ENCODE measurements around the gene CNTN5. TPM values are rescaled to one million over a fixed set of nuclear protein-coding genes. Genes with fewer than 3 reads are reported as not detected.

Gene CNTN5
- total and polyA plus RNA-seq, 2 experiments from 2014 or later = not detected

DNA sequence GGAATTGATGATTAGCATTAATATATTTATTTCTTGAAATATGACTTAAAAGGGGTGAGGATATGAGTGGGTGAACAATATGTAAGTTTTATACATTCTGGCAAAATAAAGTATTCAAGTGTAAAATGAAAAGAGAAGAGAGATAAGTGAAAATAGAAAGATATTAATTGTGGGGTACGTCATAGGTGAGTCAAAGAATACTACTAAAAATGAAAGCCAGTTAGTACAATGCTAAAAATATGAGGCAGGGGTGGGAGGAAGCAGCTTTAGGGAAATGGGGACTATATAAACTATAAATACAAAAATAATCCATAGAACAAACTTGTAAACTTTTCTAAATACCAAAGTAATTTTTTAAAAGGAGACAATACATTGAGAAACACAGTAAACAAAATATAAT is 661.4 kb downstream of the CNTN5 start:
- Histone ChIP-seq H3K4me2 (ENCODE audit: unreplicated experiment) (no peak overlapping the region), H3K36me3 (ENCODE audit: low read depth) (no peaks in the 10 kb centered on the region), H3K27ac (no peak overlapping the region), H3K79me2 (ENCODE audit: insufficient read depth) (no peaks in the 10 kb centered on the region), H3K4me1 (ENCODE audit: insufficient read depth) (no peaks in the 10 kb centered on the region), H3K9ac (no peak overlapping the region), H3K9me3 (ENCODE audit: low read depth) (no peaks in the 10 kb centered on the region), H3K4me3 (no peak overlapping the region), H3F3A (ENCODE audit: insufficient read depth) (no peaks in the 10 kb centered on the region), H4K20me1 (ENCODE audit: insufficient read depth) (no peaks in the 10 kb centered on the region), H3K9me2 (ENCODE audit: insufficient read depth) (no peaks in the 10 kb centered on the region), H3K27me3 (replicated peaks; ENCODE audit: insufficient read depth) (no peaks in the 10 kb centered on the region), H2AFZ (no peak overlapping the region)
- DNase-seq = no peak
- in situ Hi-C loops (cut with MboI) = no loop called here
- WGBS, 2 experiments (ENCODE audit: low coverage in 1 of 2, low lambda C conversion rate in 2 of 2, missing lambda C conversion rate in 2 of 2) = 8 to 12% methylated on average over 1 of the region's 1 CpG
- TF ChIP-seq EZH2phosphoT487 (IDR thresholded peaks at IDR 0.05; ENCODE audit: insufficient read depth, low read depth) (no peak), EZH2 (IDR thresholded peaks at IDR 0.05; ENCODE audit: insufficient read depth, poor library complexity, severe bottlenecking) (no peak)

DNA sequence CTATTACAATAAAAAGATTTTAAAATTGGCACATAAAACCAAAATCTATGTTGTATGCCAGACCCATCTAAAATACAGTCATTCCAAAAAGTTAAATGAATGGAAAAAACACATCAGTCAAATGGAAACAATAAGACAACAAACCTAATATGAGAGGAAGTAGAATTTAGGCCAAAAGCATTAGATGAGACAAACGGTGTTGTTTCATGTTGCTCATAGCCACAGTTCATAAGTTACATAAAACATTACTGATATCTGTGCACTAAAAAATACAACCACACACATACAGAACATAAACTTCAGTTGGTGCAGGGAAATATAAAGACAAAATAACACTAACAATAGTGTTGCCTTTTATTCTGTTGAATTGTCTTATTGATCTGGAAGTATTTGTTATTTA is 661.9 kb downstream of the CNTN5 start:
- Histone ChIP-seq H3K79me2 (ENCODE audit: insufficient read depth) (no peaks in the 10 kb centered on the region), H3K9me3 (ENCODE audit: low read depth) (no peaks in the 10 kb centered on the region), H3K36me3 (ENCODE audit: low read depth) (no peaks in the 10 kb centered on the region), H3K4me1 (ENCODE audit: insufficient read depth) (no peaks in the 10 kb centered on the region), H3K27me3 (replicated peaks; ENCODE audit: insufficient read depth) (no peaks in the 10 kb centered on the region), H3K9me2 (ENCODE audit: insufficient read depth) (no peaks in the 10 kb centered on the region), H3F3A (ENCODE audit: insufficient read depth) (no peaks in the 10 kb centered on the region), H2AFZ (no peak overlapping the region), H3K27ac (no peak overlapping the region), H3K9ac (no peak overlapping the region), H3K4me3 (no peak overlapping the region), H3K4me2 (ENCODE audit: unreplicated experiment) (no peak overlapping the region), H4K20me1 (ENCODE audit: insufficient read depth) (no peaks in the 10 kb centered on the region)
- in situ Hi-C loops (cut with MboI) = no loop called here
- WGBS, 2 experiments (ENCODE audit: low coverage in 1 of 2, low lambda C conversion rate in 2 of 2, missing lambda C conversion rate in 2 of 2) = 0 to 3% methylated on average over 1 of the region's 1 CpG
- no peak for TF ChIP-seq EZH2 (IDR thresholded peaks at IDR 0.05; ENCODE audit: insufficient read depth, poor library complexity, severe bottlenecking)
- TF ChIP-seq EZH2phosphoT487 (IDR thresholded peaks at IDR 0.05; ENCODE audit: insufficient read depth, low read depth) = no peak
- no peak for DNase-seq

DNA sequence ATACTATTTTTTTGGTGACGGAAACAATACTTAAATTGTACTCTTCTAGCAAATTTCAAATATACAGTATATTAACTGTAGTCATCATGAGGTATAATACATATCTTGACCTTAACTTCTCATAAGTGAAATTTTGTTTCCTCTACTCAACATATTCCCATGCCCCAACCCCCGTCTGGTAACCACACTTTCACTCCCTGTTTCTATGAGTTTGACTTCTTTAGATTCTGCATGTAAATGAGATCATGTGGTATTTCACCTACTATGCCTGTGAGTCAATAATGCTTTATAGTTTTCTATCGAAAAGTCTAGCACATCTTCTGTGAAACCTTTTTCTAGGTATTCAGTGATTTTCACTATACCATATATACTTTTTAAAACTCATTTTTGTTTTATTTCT is 663.2 kb downstream of the CNTN5 start:
- DNase-seq = no peak
- no peak overlapping the region for H2AFZ ChIP-seq
- H3K27me3 ChIP-seq (replicated peaks; ENCODE audit: insufficient read depth) = no peaks in the 10 kb centered on the region
- H3K4me3 ChIP-seq = no peak overlapping the region
- no peaks in the 10 kb centered on the region for H3K9me2 ChIP-seq (ENCODE audit: insufficient read depth)
- no peaks in the 10 kb centered on the region for H3K79me2 ChIP-seq (ENCODE audit: insufficient read depth)
- 37 to 43% methylated on average over 3 of the region's 3 CpGs for WGBS, 2 experiments (ENCODE audit: low coverage in 1 of 2, low lambda C conversion rate in 2 of 2, missing lambda C conversion rate in 2 of 2)
- no peak overlapping the region for H3K27ac ChIP-seq
- no peaks in the 10 kb centered on the region for H3K9me3 ChIP-seq (ENCODE audit: low read depth)
- H3K36me3 ChIP-seq (ENCODE audit: low read depth) = no peaks in the 10 kb centered on the region
- no peaks in the 10 kb centered on the region for H3F3A ChIP-seq (ENCODE audit: insufficient read depth)
- no peak overlapping the region for H3K9ac ChIP-seq
- no peaks in the 10 kb centered on the region for H4K20me1 ChIP-seq (ENCODE audit: insufficient read depth)
- H3K4me2 ChIP-seq (ENCODE audit: unreplicated experiment) = no peak overlapping the region
- no peaks in the 10 kb centered on the region for H3K4me1 ChIP-seq (ENCODE audit: insufficient read depth)
- in situ Hi-C loops (cut with MboI) = no loop called here
- TF ChIP-seq EZH2 (IDR thresholded peaks at IDR 0.05; ENCODE audit: insufficient read depth, poor library complexity, severe bottlenecking) (no peak), EZH2phosphoT487 (IDR thresholded peaks at IDR 0.05; ENCODE audit: insufficient read depth, low read depth) (no peak)

DNA sequence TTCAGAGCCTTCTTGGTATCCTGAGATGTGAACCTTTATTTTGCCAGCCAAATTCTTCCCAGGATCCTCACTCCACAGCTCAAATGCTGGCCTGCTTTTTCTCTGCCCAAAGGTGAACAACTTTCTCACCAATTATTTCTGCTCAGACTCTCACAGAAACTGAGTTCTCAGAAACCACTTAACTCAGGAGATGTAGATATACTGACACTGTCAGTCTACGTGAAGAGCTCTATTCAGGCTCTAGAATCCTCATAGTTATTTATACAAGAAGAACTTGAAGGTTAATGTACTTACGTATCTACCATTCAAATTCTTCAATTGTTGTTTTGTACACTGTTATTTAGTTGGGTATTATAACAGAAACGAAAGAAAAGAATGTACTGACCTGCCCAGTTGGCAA is 666.1 kb downstream of the CNTN5 start:
- DNase-seq = no peak
- no peak overlapping the region for H3K9ac ChIP-seq
- H4K20me1 ChIP-seq (ENCODE audit: insufficient read depth) = no peaks in the 10 kb centered on the region
- H3K9me2 ChIP-seq (ENCODE audit: insufficient read depth) = no peaks in the 10 kb centered on the region
- no peaks in the 10 kb centered on the region for H3K9me3 ChIP-seq (ENCODE audit: low read depth)
- in situ Hi-C loops (cut with MboI) = no loop called here
- H3K79me2 ChIP-seq (ENCODE audit: insufficient read depth) = no peaks in the 10 kb centered on the region
- no peaks in the 10 kb centered on the region for H3K27me3 ChIP-seq (replicated peaks; ENCODE audit: insufficient read depth)
- no peak overlapping the region for H3K27ac ChIP-seq
- H3K4me2 ChIP-seq (ENCODE audit: unreplicated experiment) = no peak overlapping the region
- H3F3A ChIP-seq (ENCODE audit: insufficient read depth) = no peaks in the 10 kb centered on the region
- no peaks in the 10 kb centered on the region for H3K4me1 ChIP-seq (ENCODE audit: insufficient read depth)
- H2AFZ ChIP-seq = no peak overlapping the region
- 20 to 23% methylated on average over 3 of the region's 3 CpGs for WGBS, 2 experiments (ENCODE audit: low coverage in 1 of 2, low lambda C conversion rate in 2 of 2, missing lambda C conversion rate in 2 of 2)
- TF ChIP-seq EZH2phosphoT487 (IDR thresholded peaks at IDR 0.05; ENCODE audit: insufficient read depth, low read depth) (no peak), EZH2 (IDR thresholded peaks at IDR 0.05; ENCODE audit: insufficient read depth, poor library complexity, severe bottlenecking) (no peak)
- no peak overlapping the region for H3K4me3 ChIP-seq
- H3K36me3 ChIP-seq (ENCODE audit: low read depth) = no peaks in the 10 kb centered on the region

DNA sequence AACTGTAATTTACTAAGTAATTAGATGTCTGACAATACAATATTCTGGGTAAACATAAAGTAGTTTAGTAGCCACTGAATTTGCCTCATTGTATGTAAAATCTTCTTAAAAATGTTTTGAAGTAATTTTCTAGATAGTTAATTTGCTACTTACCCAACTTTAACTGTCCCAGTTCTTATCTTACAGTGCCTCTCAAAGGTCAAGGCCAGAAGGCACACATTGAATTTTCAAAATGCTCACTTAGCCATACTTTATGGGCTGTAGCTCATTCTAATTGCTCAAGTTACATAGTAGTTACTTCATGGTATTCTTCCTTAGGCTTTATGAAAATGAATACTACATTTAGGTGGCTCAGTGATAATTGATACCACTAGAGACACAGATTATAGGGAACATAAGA is 666.6 kb downstream of the CNTN5 start:
- no peaks in the 10 kb centered on the region for H3F3A ChIP-seq (ENCODE audit: insufficient read depth)
- H3K9ac ChIP-seq = no peak overlapping the region
- no peaks in the 10 kb centered on the region for H3K9me2 ChIP-seq (ENCODE audit: insufficient read depth)
- H3K27ac ChIP-seq = no peak overlapping the region
- no peaks in the 10 kb centered on the region for H3K36me3 ChIP-seq (ENCODE audit: low read depth)
- no peak overlapping the region for H3K4me3 ChIP-seq
- no peak for TF ChIP-seq EZH2phosphoT487 (IDR thresholded peaks at IDR 0.05; ENCODE audit: insufficient read depth, low read depth)
- H3K27me3 ChIP-seq (replicated peaks; ENCODE audit: insufficient read depth) = no peaks in the 10 kb centered on the region
- H3K9me3 ChIP-seq (ENCODE audit: low read depth) = no peaks in the 10 kb centered on the region
- H4K20me1 ChIP-seq (ENCODE audit: insufficient read depth) = no peaks in the 10 kb centered on the region
- H3K4me2 ChIP-seq (ENCODE audit: unreplicated experiment) = no peak overlapping the region
- in situ Hi-C loops (cut with MboI) = no loop called here
- DNase-seq = no peak
- no peaks in the 10 kb centered on the region for H3K4me1 ChIP-seq (ENCODE audit: insufficient read depth)
- H3K79me2 ChIP-seq (ENCODE audit: insufficient read depth) = no peaks in the 10 kb centered on the region
- H2AFZ ChIP-seq = no peak overlapping the region

All from GM23248 (cell line).